Amygdala (tissue), 56 donors: ENCODE results near the gene TRAF2.
"Not testable (repeated sequence)": the region's sequence is repeated elsewhere in the genome, so short reads cannot be mapped to it uniquely, and the experiment has no call there.

Experiments
- DNase-seq, 56 donors: peaks; one replicate each; lab custom pipeline; 2025; lab: John Stamatoyannopoulos, UW

The TRAF2 gene, protein sequence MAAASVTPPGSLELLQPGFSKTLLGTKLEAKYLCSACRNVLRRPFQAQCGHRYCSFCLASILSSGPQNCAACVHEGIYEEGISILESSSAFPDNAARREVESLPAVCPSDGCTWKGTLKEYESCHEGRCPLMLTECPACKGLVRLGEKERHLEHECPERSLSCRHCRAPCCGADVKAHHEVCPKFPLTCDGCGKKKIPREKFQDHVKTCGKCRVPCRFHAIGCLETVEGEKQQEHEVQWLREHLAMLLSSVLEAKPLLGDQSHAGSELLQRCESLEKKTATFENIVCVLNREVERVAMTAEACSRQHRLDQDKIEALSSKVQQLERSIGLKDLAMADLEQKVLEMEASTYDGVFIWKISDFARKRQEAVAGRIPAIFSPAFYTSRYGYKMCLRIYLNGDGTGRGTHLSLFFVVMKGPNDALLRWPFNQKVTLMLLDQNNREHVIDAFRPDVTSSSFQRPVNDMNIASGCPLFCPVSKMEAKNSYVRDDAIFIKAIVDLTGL

DNA sequence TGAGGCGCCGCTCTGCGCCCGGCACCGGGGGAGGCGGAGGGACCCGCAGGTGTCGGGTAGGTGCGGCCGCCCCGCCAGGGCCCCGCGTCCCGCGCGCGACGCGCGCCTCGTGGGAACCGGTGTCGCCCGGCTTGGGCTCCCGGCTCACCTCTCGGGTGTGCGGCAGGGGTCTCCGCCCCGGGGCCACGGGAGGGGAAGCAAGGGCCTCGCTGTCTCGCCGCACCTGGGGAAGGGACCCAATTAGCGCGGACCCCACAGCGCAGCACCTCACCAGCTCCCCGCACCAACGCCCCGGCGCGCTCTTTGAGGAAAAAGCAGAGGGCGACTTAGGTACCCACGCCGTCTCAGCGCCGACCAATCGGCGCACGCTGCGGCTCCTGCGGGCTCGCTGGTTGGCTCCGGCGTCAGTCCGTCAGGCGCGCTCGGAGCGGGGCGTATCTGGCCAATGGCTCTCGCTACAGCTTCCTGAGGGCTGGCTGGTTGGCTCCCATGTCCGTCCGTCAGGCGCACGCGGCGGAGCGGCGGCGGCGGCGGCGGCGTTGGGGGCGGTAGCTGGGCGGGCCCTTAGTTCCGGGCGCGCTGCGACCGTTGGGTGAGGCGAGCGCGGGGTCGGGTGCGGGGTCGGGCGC lies at the start of gene TRAF2:
TRAF2 (plus strand) TSS at position 567 of the 629 bp plus-strand sequence. CDS start 12,225 bp downstream, outside the sequence.
- DNase-seq: peak; percentile 64 to 99 (median 95)

GRCh38 chr9:136837146-136837855 lies 49.0 kb upstream of the TRAF2 start:
- DNase-seq: no peak

DNA sequence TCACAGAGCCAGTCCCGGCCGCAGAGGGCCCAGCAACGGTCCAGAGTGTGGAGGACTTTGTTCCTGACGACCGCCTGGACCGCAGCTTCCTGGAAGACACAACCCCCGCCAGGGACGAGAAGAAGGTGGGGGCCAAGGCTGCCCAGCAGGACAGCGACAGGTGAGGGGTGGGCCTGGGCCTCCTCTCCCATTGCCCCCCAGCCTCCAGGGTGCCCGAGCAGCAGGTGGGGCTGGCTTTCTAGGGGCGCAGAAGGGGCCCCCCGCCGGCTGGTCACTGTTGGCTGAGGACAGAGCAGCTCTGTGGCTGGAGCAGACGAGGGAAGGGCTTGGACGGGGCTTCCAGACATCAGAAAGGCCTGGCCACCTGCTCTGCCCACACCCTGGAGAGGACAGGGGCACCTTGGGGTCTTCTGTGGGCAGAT lies 48.4 kb upstream of the TRAF2 start:
- not testable (repeated sequence) for DNase-seq

DNA sequence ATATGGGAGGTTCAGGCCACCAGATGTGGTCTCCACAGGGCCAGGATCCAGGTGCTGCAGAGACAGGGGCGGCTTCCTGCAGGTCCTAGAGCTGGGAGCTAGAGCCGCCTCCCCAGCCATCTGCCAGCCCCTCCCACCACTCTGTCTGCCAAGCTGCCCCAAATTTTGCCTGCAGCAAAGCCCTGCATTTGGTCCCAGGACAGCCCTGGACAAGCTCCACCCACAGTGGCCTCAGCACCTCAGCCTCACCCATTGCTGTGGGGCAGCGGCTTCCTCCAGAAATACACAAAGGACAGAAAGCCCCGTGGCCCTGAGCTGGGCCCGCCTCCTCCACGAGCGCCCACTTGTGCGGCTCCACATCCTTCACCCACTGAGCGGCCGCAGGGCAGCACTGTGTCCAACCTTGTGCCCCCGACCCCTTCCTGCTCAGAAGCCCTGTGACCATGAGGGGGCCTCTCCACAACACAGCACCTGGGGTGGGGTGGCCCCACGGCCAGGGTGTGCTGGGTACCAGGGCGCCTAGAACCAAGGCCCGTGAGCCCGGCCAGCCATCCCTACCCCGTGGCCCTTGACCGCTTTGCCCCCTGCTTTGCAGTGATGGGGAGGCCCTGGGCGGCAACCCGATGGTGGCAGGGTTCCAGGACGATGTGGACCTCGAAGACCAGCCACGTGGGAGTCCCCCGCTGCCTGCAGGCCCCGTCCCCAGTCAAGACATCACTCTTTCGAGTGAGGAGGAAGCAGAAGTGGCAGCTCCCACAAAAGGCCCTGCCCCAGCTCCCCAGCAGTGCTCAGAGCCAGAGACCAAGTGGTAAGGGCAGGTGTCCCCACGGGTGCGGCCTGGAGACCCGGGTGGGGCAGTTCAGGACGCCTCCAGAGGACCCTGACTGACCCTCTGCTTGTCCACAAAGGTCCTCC lies 47.7 kb upstream of the TRAF2 start:
- no peak for DNase-seq

GRCh38 chr9:136839229-136840139 lies 46.8 kb upstream of the TRAF2 start:
- DNase-seq: no peak

- DNase-seq: peak in 1 of 56 donors; percentile 24
Measured at GRCh38 chr9:136840140-136840876, 46.0 kb upstream of the TRAF2 start.

GRCh38 chr9:136840877-136841645 lies 45.3 kb upstream of the TRAF2 start:
- DNase-seq: peak in 53 of 56 donors; percentile 29 to 91 (median 74)

DNA sequence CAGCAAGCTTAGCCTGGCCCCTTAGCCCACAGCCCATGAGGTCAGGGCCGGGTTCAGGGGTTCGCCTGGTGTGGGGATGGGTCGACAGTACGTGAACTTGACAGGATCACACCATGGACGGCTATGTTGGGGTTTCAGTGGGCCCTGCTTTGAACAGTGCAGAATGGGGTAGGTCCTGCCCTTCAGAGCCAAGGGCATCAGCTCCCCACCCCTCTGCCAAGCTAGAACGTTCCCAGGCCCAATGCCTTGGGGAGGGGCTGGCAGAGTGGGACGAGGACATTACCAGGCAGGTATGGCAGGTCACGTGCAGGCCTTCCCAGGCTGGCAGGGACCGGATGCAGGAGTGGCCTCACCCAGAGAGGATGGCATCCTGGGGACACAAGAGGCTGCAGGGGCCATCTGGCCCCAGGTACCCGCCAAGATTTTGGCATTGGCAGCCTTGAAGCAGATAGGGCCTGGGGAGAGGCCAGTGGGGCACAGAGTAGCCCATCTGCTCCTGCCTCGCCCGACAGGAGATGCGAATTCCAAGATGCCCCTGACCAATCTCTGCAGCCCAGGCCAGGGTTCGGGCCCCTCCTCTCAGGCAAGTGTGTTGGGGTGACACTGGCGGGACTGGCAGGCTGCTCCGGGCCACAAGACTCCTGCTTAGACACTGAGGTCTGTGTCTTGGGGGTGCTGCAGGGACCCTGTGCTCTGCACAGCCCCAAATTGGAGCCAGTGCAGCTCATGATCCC lies 44.5 kb upstream of the TRAF2 start:
- not testable (repeated sequence) for DNase-seq

- peak in 55 of 56 donors; percentile 20 to 85 (median 66) for DNase-seq
Measured at GRCh38 chr9:136842380-136842948, 43.9 kb upstream of the TRAF2 start, which contains the start of gene AJM1. AJM1 (plus strand) TSS chr9:136842478; CDS start chr9:136844415, 1,937 bp downstream.

DNA sequence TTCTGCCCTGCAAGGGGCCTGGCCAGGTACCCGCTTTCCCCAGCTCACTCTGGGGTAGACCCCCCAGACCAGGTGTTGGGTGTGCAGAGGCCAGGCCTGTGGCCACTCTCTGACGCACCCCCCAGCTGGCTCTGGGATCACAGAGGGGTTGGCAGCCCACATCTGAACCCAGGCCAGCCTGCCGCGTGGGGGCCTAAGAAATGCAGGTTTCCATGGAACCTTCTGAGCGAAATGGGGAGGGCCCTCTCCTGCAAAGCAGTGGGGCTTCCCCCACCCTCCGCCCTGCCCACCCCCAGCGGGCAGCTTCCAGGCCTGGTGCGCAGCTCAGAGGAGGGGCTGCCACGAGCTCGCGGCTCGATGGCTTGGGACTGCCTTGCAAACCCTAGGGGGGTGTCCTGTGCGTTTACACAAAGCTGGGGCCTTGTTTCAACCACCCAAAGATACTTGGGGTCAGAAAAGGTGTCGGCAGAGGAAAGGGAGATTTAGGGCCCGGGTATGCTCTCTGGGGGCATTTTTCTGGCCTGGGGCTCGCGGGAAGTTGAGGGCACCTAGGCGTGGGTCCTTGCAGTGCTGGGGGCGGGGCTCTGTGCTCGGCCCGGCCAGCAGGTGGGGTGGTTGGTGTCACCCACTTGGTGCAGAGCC lies 43.0 kb upstream of the TRAF2 start:
- peak in 22 of 56 donors; percentile 17 to 73 (median 38) for DNase-seq

DNA sequence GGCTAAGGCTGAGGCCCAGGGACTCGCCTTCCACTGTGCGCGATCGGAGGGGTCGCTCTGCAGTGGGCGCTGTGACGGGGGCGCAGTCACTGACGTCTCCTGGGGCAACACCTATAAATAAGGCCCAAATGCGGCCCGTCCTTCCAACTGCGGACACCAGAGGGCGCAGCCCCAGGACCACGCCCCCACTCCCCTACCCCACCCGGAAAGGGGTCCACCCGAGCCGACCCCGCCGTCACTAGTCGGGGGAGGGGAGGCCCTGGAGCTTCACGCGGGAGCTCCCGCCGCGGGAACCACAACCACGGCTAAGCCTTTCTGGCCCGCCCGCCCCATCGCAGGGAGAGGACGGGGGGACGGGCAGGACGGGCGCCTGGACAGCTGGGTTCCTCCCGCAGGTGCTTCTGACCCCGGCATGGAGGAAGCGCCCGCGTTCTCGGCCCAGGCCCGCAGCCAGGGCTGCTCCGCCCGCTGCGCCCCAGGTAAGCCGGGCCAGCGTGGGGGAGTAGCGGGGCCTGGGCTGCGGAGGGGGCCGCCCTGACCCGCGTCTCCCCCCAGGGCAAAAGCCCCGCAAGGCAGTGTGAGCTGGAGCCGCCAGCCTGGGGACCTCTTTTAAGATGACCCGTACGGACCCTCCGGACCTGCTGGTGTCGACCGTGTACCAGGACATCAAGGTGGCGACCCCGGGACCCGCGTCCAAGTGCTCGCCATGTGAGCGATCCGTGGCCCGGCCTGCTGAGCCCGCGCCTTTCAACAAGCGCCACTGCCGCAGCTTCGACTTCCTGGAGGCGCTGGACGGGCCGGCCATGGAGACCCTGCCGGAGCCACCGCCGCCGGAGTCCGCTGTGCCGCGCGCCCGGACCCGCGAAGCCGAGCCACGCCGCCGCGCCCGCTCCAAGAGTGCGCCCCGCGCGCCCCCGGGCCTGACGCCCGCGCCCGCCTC lies 42.2 kb upstream of the TRAF2 start:
- peak in 8 of 56 donors; percentile 18 to 61 (median 34) for DNase-seq

- no peak for DNase-seq
Measured at GRCh38 chr9:136844761-136845464, 41.4 kb upstream of the TRAF2 start.

DNA sequence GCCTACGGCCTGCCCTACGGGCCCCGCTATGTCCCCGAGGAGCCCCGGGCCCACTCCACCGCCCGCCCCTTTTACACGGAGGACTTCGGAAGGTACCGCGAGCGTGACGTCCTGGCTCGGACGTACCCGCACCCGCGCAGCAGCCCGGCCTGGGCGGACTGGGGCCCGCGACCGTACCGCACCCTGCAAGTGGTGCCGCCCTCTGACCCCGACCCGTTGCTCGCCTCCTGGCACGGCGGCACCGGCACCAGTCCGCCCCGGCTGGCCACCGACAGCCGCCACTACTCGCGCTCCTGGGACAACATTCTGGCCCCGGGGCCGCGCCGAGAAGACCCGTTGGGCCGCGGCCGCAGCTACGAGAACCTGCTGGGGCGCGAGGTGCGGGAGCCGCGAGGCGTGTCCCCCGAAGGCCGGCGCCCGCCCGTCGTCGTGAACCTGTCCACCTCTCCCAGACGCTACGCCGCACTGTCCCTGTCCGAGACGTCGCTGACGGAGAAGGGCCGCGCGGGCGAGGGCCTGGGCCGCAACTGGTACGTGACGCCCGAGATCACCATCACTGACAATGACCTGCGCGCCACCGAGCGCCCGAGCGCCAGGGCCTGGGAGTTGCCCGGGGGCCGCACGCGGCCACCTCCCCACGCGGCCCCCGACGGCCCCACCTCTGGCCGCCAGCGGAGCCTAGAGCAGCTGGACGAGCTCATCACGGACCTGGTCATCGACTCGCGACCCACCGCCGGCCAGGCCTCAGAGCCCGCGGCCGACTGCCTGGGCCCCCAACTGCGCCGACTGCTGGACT lies 40.7 kb upstream of the TRAF2 start:
- no peak for DNase-seq
